Cardiac fibroblast (primary cell): ENCODE data around the gene LAMA2.
"Not testable (repeated sequence)": the region's sequence is repeated elsewhere in the genome, so short reads cannot be mapped to it uniquely, and the experiment has no call there.

Experiments used
- DNase-seq, 2 donors: peaks; one replicate each; pipeline versions ENCODE4 v3.0.0 to v3.0.0-alpha.2; 2010; ENCODE audit warnings: low read depth in 2 of 2
- H3K4me3 ChIP-seq, 2 donors: replicated peaks in 1 of 2; 1 replicate in 1 of 2; 2 replicates in 1 of 2; pipeline ENCODE4 v1.5.1; 2011; ENCODE audit warnings: low read depth in 2 of 2, low read length in 2 of 2, mild to moderate bottlenecking in 2 of 2, moderate library complexity in 1 of 2
- TF ChIP-seq, protein P1 (sequence below): IDR thresholded peaks from one replicate; pipeline ENCODE4 v1.5.1; 2011; ENCODE audit warnings: low read depth, mild to moderate bottlenecking, low read length, inconsistent platforms

LAMA2 gene

GRCh38 chr6:129084406-129084805 is 201.5 kb downstream of the LAMA2 start:
- no peak overlapping the region for H3K4me3 ChIP-seq
- TF ChIP-seq, protein P1, sequence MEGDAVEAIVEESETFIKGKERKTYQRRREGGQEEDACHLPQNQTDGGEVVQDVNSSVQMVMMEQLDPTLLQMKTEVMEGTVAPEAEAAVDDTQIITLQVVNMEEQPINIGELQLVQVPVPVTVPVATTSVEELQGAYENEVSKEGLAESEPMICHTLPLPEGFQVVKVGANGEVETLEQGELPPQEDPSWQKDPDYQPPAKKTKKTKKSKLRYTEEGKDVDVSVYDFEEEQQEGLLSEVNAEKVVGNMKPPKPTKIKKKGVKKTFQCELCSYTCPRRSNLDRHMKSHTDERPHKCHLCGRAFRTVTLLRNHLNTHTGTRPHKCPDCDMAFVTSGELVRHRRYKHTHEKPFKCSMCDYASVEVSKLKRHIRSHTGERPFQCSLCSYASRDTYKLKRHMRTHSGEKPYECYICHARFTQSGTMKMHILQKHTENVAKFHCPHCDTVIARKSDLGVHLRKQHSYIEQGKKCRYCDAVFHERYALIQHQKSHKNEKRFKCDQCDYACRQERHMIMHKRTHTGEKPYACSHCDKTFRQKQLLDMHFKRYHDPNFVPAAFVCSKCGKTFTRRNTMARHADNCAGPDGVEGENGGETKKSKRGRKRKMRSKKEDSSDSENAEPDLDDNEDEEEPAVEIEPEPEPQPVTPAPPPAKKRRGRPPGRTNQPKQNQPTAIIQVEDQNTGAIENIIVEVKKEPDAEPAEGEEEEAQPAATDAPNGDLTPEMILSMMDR: no peak
- DNase-seq: no peak

DNA sequence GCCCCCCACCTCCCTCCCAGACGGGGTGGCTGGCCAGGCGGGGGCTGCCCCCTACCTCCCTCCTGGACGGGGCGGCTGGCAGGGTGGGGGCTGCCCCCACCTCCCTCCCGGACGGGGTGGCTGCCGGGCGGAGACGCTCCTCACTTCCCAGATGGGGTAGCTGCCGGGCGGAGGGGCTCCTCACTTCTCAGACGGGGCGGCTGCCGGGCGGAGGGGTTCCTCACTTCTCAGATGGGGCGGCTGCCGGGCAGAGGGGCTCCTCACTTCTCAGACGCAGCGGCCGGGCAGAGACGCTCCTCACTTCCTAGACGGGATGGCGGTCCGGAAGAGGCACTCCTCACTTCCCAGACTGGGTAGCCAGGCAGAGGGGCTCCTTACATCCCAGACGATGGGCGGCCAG is 205.5 kb downstream of the LAMA2 start:
- not testable (repeated sequence) for DNase-seq, H3K4me3 ChIP-seq

DNA sequence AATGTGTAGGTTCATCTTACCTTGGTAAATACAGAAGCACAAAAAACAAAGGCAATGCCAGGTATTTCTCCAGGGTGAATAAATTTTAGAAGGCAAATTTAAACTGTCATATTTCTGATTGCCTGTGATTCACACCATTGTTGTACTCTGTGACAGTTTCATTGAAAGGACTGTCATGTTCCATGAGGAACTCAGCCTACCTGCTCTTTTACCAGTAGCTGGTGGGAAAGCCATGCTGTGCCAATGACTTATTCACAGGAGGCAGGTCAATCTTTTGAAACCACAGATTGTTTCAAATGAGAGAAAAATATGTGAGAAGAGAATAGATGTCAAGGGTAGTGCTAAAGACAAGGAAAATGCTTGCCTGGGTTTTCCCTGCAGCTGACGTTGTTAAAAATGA is 206.4 kb downstream of the LAMA2 start:
- no peak for DNase-seq
- TF ChIP-seq, protein P1: no peak
- H3K4me3 ChIP-seq: no peak overlapping the region

DNA sequence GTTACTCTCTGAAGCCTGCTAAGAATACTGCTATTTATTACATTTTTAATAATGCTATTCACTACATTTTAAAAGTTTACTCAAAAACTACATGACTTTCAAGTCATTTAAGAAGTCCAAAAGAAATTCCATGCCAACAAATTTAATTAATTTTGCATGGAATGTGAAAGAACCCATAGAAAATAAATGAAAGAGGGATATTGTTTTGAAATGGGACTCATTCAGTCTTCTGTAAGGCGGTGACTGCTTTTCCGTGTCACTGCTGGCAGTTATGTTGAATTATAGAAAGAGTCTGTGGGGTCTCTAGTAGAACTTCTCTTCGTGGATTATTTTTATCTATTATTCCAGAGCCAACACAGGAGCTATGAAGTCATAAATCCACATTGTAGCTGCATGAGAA is 211.2 kb downstream of the LAMA2 start:
- H3K4me3 ChIP-seq: no peak overlapping the region
- TF ChIP-seq, protein P1: no peak
- DNase-seq: peak in 1 of 2 donors; percentile 31

GRCh38 chr6:129096651-129097290 is 213.8 kb downstream of the LAMA2 start:
- TF ChIP-seq, protein P1: no peak
- H3K4me3 ChIP-seq: no peak overlapping the region
- DNase-seq: no peak

- no peak for DNase-seq
- no peak overlapping the region for H3K4me3 ChIP-seq
- TF ChIP-seq, protein P1: no peak
Measured at GRCh38 chr6:129098061-129098553, 215.2 kb downstream of the LAMA2 start.

DNA sequence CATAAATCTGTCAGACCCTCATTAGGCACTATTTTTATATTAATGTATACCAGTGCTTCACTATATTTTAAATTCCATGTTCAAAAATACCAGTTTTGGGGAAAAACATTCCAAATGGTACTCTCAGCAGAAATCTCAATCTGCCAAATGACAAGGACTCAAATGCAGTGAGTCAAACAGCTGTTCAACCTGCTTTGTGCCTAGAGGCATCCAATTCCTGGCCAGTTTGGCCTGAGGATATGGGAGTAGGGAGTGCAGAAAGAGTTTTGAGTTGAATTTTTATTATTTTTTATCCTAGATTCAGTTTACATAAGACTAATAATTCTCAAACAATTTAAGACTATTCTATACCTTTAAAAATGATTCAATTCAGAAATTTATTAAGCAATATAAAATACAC is 216.8 kb downstream of the LAMA2 start:
- no peak for DNase-seq
- no peak overlapping the region for H3K4me3 ChIP-seq
- TF ChIP-seq, protein P1: no peak
